ENCODE data around the gene MLLT1.
A peak's percentile ranks its signal among the peaks of the same experiment; 100 is the strongest.

MLLT1 gene

DNA sequence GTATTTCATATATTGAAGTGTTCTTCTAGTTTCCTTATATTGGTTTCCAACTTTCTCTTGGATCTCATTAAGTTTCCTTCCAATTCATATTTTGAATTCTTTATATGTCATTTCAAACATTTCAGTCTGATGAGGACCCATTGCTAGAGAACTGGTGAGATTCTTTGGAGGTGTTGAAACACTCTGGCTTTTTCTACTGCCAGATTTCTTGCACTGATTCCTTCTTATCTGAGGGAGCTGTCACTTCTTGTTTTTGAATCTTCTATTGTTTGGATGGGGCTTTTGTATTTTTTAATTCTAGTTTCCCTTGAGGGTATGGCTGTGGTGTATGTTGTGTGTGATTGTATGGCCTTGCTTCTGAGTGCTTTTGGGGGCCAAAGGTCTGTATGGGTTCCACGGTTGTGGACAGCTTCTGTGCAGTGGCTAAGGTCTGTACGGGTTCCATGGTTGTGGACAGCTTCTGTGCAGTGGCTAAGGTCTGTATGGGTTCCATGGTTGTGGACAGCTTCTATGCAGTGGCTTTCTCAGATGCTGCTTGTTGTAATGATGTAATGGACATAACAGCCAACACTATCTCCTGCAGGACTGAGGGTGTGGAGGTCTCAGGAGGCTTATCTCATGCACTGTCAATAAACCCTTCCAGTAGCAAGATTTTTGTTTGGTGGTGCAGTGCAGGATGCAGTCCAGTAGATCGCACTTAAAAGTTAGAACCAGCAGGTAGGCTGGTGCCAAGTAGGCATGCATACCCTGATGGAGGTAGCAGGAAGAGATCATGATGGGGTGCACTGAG is 107.5 kb downstream of the MLLT1 start:
- DNase-seq (ENCODE audit: insufficient read length, low spot score): no peak
- FAIRE-seq: no peak

DNA sequence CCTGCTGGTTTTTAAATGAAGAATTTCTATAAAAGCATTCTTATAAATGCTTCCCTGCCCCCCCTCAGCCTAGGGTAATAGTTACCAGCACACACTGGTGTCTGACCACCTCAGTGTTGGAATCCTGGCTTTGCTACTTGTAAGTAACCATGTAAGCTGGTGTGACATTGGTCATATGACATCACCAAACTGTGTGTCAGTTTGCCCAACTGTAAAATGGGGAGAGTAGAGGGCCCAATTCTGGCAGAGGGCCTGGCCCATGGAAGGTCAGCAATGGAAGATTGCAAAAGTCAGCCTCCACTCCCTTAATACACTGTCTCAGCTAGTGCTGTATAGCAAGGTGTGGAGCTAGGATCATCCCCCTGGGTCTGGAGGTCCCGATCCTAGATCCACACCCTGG is 112.7 kb downstream of the MLLT1 start:
- no peak for FAIRE-seq
- DNase-seq (ENCODE audit: insufficient read length, low spot score): no peak

DNA sequence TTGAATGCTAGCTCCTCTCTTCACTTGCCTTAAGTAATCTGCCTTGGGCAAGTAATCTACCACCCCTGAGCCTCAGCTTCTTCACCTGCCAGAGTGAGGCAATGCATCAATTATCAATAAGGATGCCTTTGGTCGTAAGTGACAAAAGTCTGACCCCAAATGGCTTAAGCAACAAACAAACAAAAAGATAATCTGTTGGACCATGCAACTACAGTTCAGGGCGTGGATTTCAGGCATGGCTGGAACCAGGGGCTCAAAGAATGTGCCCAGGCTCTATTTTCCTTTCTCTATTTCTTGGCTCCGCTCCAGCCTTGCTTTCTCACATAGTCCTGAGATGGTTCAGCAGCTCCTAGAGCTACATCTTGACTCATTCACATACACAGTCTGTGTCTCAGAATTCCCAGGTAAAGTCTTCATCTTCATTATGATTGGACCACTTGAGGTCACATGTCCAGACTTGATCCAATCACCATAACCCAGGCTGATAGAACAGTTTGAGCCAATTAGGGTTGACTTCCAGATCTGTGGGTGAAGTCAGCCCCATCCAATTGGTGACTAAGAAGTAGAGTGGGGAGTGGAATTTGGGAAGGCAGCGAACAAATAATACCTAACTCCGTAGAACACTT is 114.8 kb downstream of the MLLT1 start:
- DNase-seq (ENCODE audit: insufficient read length, low spot score): no peak
- FAIRE-seq: no peak

DNA sequence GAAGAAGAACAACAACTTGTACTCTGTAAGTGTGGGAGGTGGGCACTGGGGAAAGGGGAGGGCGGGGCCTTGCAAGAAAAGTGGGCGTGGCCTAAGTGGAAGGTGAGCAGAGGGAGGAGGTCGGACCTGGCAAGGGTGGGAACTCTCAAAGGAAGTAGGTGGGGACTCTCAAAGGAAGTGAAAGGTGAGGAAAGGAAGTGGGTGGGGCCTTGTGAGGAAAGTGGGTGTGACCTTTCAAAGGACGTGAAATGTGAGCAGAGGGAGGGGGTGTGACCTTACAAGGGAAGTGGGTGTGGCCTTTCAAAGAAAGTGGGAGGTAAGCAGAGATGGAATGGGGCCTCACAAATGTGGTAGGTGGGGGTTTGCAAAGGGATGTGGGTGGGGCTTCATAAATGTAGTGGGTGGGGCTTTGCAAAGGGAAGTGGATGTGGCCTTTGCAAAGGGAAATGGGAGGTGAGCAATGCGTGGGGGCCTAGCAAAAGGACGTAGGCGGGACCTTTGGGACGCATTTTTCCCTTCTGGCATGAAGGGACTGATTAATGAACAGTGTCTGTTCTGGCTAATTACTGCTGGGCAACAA is 118.4 kb downstream of the MLLT1 start:
- peak; percentile 52 for DNase-seq (ENCODE audit: insufficient read length, low spot score)
- FAIRE-seq: peak; percentile 90

Data from GM19239 (cell line).